Esophagus muscularis mucosa (tissue), 4 donors: ENCODE data around the gene ABHD17B. TPM values are rescaled to one million over a fixed set of nuclear protein-coding genes. Genes with fewer than 3 reads are reported as not detected.
"Not testable (repeated sequence)": the region's sequence is repeated elsewhere in the genome, so short reads cannot be mapped to it uniquely, and the experiment has no call there.

Experiments used
- DNase-seq: peaks from one replicate; pipeline ENCODE4 v3.0.0-alpha.2; 2017; ENCODE audit errors: extremely low spot score
- H3K27ac ChIP-seq, 4 donors: fragments of 200-600 bp; sonication (generic); replicated peaks in 1 of 4; 1 replicate in 3 of 4; 2 replicates in 1 of 4; pipeline ENCODE4 v1.5.1; 2016 to 2019; ENCODE audit warnings: mild to moderate bottlenecking in 1 of 4
- H3K27me3 ChIP-seq, 4 donors: fragments of 200-600 bp; sonication (generic); one replicate each; pipeline versions ENCODE4 v1.5.1 to v1.6.0; 2016 to 2019
- H3K36me3 ChIP-seq, 4 donors: fragments of 200-600 bp; sonication (generic); one replicate each; pipeline ENCODE4 v1.5.1; 2016 to 2019
- H3K4me1 ChIP-seq, 4 donors: fragments of 200-600 bp; sonication (generic); one replicate each; pipeline ENCODE4 v1.5.1; 2016 to 2019
- H3K4me3 ChIP-seq, 4 donors: fragments of 200-600 bp; sonication (generic); 1 replicate in 2 of 4; 2 replicates in 2 of 4; pipeline ENCODE4 v1.5.1; 2016 to 2019; ENCODE audit warnings: mild to moderate bottlenecking in 4 of 4, moderate library complexity in 1 of 4
- H3K9me3 ChIP-seq, 4 donors: fragments of 200-600 bp; sonication (generic); 1 replicate in 3 of 4; 2 replicates in 1 of 4; pipeline ENCODE4 v1.5.1; 2016 to 2019
- CTCF ChIP-seq, 3 experiments: fragments of 200-600 bp in 2 of 3; fragments of 450-650 bp in 1 of 3; sonication (generic) in 2 of 3; IDR thresholded peaks; one replicate each; pipeline ENCODE4 v1.5.1; 2017 to 2019; ENCODE audit warnings: antibody characterized with exemption in 3 of 3, mild to moderate bottlenecking in 2 of 3, moderate library complexity in 1 of 3
- EP300 ChIP-seq: sonication (generic); formaldehyde crosslinking; IDR thresholded peaks from one replicate; pipeline ENCODE4 v1.6.1; 2017; ENCODE audit warnings: antibody characterized with exemption
- POLR2A ChIP-seq: fragments of 450-650 bp; IDR thresholded peaks from one replicate; pipeline ENCODE4 v1.6.1; 2017; ENCODE audit warnings: antibody characterized with exemption, moderate library complexity, mild to moderate bottlenecking, low read depth
- POLR2AphosphoS5 ChIP-seq, 2 donors: sonication (generic); formaldehyde crosslinking; IDR thresholded peaks; one replicate each; pipeline ENCODE4 v1.6.1; 2017; ENCODE audit warnings: antibody characterized with exemption in 2 of 2
- WGBS: methylation state at CpG from one replicate; pipeline ENCODE4 v1.1.5; 2018; 5-methylcytosine and 5-hydroxymethylcytosine counted together
- intact Hi-C: fragments of 100-400 bp; cut with DNase I; formaldehyde crosslinking; loops from one replicate; pipeline ENCODE4 v1.15.1; 2023
- total RNA-seq, 4 donors: library from RNA; depleted of rRNA; stranded (reverse); fragments of >200 nt; gene quantifications; one replicate each; pipeline versions ENCODE4 v1.1.0 to v1.2.1, GENCODE V29; 2016

The ABHD17B gene
- total RNA-seq, 4 donors from 2014 or later = 10.4 to 20.4 (median 16.4) TPM

DNA sequence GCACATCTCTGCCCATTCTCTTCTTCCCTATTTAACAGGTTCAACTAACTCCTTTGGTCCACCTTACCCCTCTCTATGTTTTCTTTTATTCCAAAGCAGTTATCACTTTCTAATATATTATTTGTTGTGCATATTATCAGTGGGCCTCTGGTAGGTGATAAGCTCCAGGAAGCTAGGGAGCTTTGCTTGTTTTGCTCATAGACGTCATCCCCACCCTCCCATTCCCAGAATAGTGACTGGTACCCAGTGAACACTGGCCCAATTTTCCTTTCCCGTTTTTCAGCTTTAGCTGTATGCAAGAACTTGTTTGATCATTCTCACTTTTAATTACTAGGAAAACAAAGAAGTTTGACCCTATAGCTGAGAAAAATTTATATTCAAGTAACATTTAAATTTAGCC, 6.9 kb downstream of the ABHD17B start:
- no peak for TF ChIP-seq POLR2A
- no peak for TF ChIP-seq EP300
- TF ChIP-seq CTCF (IDR thresholded peaks at IDR 0.05) = no peak
- TF ChIP-seq POLR2AphosphoS5 (IDR thresholded peaks at IDR 0.05) = no peak
- 83% methylated on average over 2 of the region's 2 CpGs for WGBS
- intact Hi-C loops = no loop called here

GRCh38 chr9:71901695-71902597, 9.0 kb downstream of the ABHD17B start:
- no peaks in the 10 kb centered on the region for H3K27me3 ChIP-seq
- WGBS = 76% methylated on average over 6 of the region's 6 CpGs
- TF ChIP-seq POLR2AphosphoS5 (IDR thresholded peaks at IDR 0.05) (no peak), POLR2A (no peak), CTCF (IDR thresholded peaks at IDR 0.05) (no peak), EP300 (no peak)
- no peak overlapping the region for H3K27ac ChIP-seq
- intact Hi-C loops = no loop called here
- no peak for DNase-seq
- no peak overlapping the region for H3K4me3 ChIP-seq
- no peaks in the 10 kb centered on the region for H3K9me3 ChIP-seq
- peaks cover 7 to 37% (median 26%) of the 10 kb centered on the region in 4 donors for H3K4me1 ChIP-seq
- no peaks in the 10 kb centered on the region for H3K36me3 ChIP-seq

More for the DNA sequence above, 6.9 kb downstream of the ABHD17B start:
- Histone ChIP-seq H3K27me3 (no peaks in the 10 kb centered on the region), H3K36me3 (no peaks in the 10 kb centered on the region), H3K4me1 (peaks cover 15 to 48% (median 34%) of the 10 kb centered on the region in 4 donors), H3K9me3 (no peaks in the 10 kb centered on the region), H3K27ac (no peak overlapping the region), H3K4me3 (no peak overlapping the region)
- DNase-seq = no peak

- DNase-seq, H3K36me3 ChIP-seq, H3K27ac ChIP-seq, H3K9me3 ChIP-seq, H3K27me3 ChIP-seq, intact Hi-C loops, H3K4me3 ChIP-seq: not testable (repeated sequence)
- H3K4me1 ChIP-seq = peaks cover 4 to 50% (median 31%) of the 10 kb centered on the region in 4 donors
- WGBS = 93% methylated on average over 5 of the region's 6 CpGs
Observed at GRCh38 chr9:71898756-71899155, 12.2 kb downstream of the ABHD17B start.

GRCh38 chr9:71897577-71897976, 13.4 kb downstream of the ABHD17B start:
- TF ChIP-seq POLR2AphosphoS5 (IDR thresholded peaks at IDR 0.05) (no peak), CTCF (IDR thresholded peaks at IDR 0.05) (no peak), EP300 (no peak), POLR2A (no peak)
- no peak overlapping the region for H3K27ac ChIP-seq
- intact Hi-C loops = no loop called here
- no peaks in the 10 kb centered on the region for H3K27me3 ChIP-seq
- no peaks in the 10 kb centered on the region for H3K36me3 ChIP-seq
- 71% methylated on average over 1 of the region's 1 CpG for WGBS
- H3K4me1 ChIP-seq = peaks cover 4 to 39% (median 26%) of the 10 kb centered on the region in 4 donors
- DNase-seq = no peak
- H3K9me3 ChIP-seq = no peaks in the 10 kb centered on the region
- no peak overlapping the region for H3K4me3 ChIP-seq

DNA sequence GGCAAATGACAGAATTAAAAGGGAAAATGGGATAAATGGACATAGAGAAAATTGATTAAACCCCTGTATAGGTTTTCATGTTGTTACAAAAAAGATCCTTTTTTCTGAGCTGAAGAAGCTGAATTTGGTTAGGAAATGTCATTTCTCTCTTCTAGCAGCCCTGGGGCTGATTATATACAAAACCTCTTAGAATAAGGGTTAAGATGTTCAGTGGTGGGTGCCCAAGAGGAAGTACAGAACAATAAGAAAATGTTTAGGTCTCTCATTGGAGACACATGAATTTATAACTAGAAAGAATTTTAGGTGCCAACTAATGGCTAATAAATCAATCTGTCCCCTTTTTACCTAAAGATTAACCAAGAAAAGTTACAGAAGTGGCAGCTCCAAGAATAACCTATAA, 14.2 kb downstream of the ABHD17B start:
- Histone ChIP-seq H3K9me3 (no peaks in the 10 kb centered on the region), H3K4me1 (peaks cover 4 to 32% (median 23%) of the 10 kb centered on the region in 4 donors), H3K36me3 (no peaks in the 10 kb centered on the region), H3K27ac (no peak overlapping the region), H3K4me3 (no peak overlapping the region), H3K27me3 (no peaks in the 10 kb centered on the region)
- no peak for DNase-seq
- TF ChIP-seq EP300 = no peak
- TF ChIP-seq POLR2A = no peak
- no peak for TF ChIP-seq POLR2AphosphoS5 (IDR thresholded peaks at IDR 0.05)
- no peak for TF ChIP-seq CTCF (IDR thresholded peaks at IDR 0.05)
- intact Hi-C loops = no loop called here
